OCI-LY1 (cell line): ENCODE measurements around the gene TMEM63B.

ENCODE experiments used
- H2AFZ ChIP-seq: fragments of 200-600 bp; sonication (generic), shearing (Covaris generic); 2 replicates; pipeline ENCODE4 v1.6.0; 2014; ENCODE audit warnings: antibody characterized with exemption, mild to moderate bottlenecking, low read length
- H3F3A ChIP-seq: fragments of 200-600 bp; sonication (generic), shearing (Covaris generic); 2 replicates; pipeline ENCODE4 v1.6.0; 2014; ENCODE audit warnings: mild to moderate bottlenecking, antibody characterized with exemption, low read length, moderate library complexity; ENCODE audit not compliant: insufficient read depth
- H3K27ac ChIP-seq: fragments of 200-600 bp; sonication (generic); 2 replicates; pipeline ENCODE4 v1.5.1; 2014; ENCODE audit warnings: low read length, mixed run types, mild to moderate bottlenecking, low read depth; ENCODE audit not compliant: poor library complexity, severe bottlenecking
- H3K27me3 ChIP-seq: fragments of 200-600 bp; sonication (generic); 2 replicates; pipeline ENCODE4 v1.6.0; 2014; ENCODE audit warnings: antibody characterized with exemption, mild to moderate bottlenecking, low read length, moderate library complexity; ENCODE audit not compliant: insufficient read depth
- H3K36me3 ChIP-seq: fragments of 200-600 bp; sonication (generic); 2 replicates; pipeline ENCODE4 v1.6.1; 2014; ENCODE audit warnings: mild to moderate bottlenecking, antibody characterized with exemption, low read length, moderate library complexity, mixed read lengths; ENCODE audit not compliant: insufficient read depth
- H3K4me1 ChIP-seq: fragments of 200-600 bp; sonication (generic); 2 replicates; pipeline ENCODE4 v1.5.1; 2014; ENCODE audit warnings: mild to moderate bottlenecking, low read length, moderate library complexity; ENCODE audit not compliant: insufficient read depth, severe bottlenecking
- H3K4me2 ChIP-seq: fragments of 200-600 bp; sonication (generic), shearing (Covaris generic); 2 replicates; pipeline ENCODE4 v1.6.1; 2014; ENCODE audit warnings: low read length
- H3K4me3 ChIP-seq: fragments of 200-600 bp; sonication (generic); 2 replicates; pipeline ENCODE4 v1.5.1; 2014; ENCODE audit warnings: low read length, low read depth, mild to moderate bottlenecking, mixed read lengths; ENCODE audit not compliant: poor library complexity, severe bottlenecking
- H3K79me2 ChIP-seq: fragments of 200-600 bp; shearing (Covaris generic); 2 replicates; pipeline ENCODE4 v1.6.1; 2016; ENCODE audit warnings: mixed run types, low read length, mixed read lengths; ENCODE audit not compliant: insufficient read depth
- H3K9ac ChIP-seq: fragments of 200-600 bp; sonication (generic), shearing (Covaris generic); 2 replicates; pipeline ENCODE4 v1.6.1; 2014; ENCODE audit warnings: mild to moderate bottlenecking, low read length, mixed read lengths
- H3K9me2 ChIP-seq: fragments of 200-600 bp; sonication (generic), shearing (Covaris generic); 2 replicates; pipeline ENCODE4 v1.6.1; 2014; ENCODE audit warnings: low read depth, mild to moderate bottlenecking, low read length, mixed read lengths
- H3K9me3 ChIP-seq: fragments of 200-600 bp; shearing (Covaris generic); 2 replicates; pipeline ENCODE4 v1.6.1; 2014; ENCODE audit warnings: low read length, mixed read lengths
- H4K20me1 ChIP-seq: fragments of 200-600 bp; sonication (generic), shearing (Covaris generic); 2 replicates; pipeline ENCODE4 v1.6.0; 2016; ENCODE audit warnings: mild to moderate bottlenecking, low read length; ENCODE audit not compliant: insufficient read depth
- CTCF ChIP-seq: fragments of 200-600 bp; sonication (generic), shearing (Covaris generic); IDR thresholded peaks from 2 replicates; pipeline ENCODE4 v1.5.1; 2017; ENCODE audit warnings: mild to moderate bottlenecking, antibody characterized with exemption, low read length, moderate library complexity, mixed read lengths
- EZH2 ChIP-seq: fragments of 200-600 bp; sonication (generic), shearing (Covaris generic); IDR thresholded peaks from 2 replicates; pipeline ENCODE4 v1.8.0; 2017; ENCODE audit warnings: borderline replicate concordance, mixed run types, mild to moderate bottlenecking, antibody characterized with exemption, low read length, moderate library complexity, mixed read lengths

The TMEM63B gene

DNA sequence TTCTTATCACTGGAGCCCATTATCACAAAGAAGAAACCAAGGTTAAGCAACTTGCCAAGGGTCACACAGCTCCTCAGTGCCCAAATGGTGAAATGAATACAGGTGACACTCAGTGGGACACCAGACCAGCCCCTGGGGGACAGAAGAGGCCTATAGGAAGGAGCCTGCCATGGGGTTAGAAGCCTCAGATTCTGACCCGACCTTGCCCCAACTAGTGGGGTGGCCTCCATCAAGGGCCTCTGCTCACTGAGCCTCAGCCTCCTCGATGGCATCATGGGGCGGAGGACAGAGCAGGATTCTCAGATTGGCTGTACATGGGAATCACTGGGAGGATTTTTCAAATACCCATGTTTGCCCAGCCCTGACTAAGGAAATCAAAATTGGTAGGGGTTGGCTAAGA lies 47.7 kb upstream of the TMEM63B start:
- no peaks in the 10 kb centered on the region for H3K79me2 ChIP-seq
- TF ChIP-seq EZH2 = no peak
- no peak for TF ChIP-seq CTCF
- no peak overlapping the region for H2AFZ ChIP-seq
- no peak overlapping the region for H3K4me3 ChIP-seq
- H4K20me1 ChIP-seq = no peaks in the 10 kb centered on the region
- H3K4me2 ChIP-seq = no peak overlapping the region
- no peaks in the 10 kb centered on the region for H3F3A ChIP-seq
- no peaks in the 10 kb centered on the region for H3K27me3 ChIP-seq
- peaks cover 92% of the 10 kb centered on the region for H3K4me1 ChIP-seq
- H3K9me3 ChIP-seq = no peaks in the 10 kb centered on the region
- H3K27ac ChIP-seq = no peak overlapping the region
- H3K9me2 ChIP-seq = no peaks in the 10 kb centered on the region
- H3K9ac ChIP-seq = no peak overlapping the region
- no peaks in the 10 kb centered on the region for H3K36me3 ChIP-seq

DNA sequence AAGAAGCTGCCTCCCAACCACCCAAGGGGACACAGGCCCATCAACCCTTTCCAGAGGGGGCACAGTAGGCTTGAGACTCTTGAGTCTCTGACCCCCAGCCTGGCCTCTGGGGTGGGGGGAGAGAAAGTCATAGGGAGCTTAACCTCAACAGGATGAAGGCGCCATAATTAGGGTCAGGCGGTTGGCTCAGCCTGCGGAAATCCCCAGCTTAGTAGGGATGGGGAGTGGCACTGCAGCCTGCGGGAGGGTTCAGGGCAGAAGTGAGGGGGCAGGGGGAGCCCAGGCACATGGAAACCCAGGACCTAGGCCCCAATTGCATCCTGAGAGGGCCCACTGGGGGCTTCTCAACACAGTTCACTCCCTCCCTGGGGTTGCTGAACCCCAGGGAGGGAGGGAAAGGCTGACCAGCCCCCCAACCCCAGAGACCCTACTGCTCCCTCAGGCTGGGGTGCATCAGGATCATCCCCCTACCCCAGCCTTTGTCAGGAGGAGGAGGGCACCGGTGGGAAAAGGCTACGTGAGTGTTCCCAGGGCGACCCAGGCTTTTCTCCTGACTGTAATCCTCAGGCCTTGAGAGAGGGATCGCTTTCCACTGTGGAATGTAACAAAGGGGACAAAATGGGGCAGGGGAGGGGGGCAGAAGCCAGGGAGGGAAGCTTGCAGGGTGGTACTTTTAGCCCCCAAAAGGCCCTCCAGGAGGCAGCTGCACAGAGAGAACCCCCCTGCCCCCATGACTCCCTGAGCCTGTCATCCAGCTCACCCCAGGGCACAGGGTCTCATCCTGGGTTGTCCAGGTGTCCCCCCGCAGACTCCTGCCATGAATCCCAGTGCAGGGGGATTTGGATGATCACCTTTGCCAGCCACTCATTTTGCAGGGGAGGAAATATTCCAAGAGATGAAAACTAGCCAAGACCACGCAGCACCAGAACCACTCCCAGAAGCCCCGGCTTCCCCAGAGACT lies 46.5 kb upstream of the TMEM63B start:
- H3K27me3 ChIP-seq = no peaks in the 10 kb centered on the region
- peaks cover 90% of the 10 kb centered on the region for H3K4me1 ChIP-seq
- H3K79me2 ChIP-seq = no peaks in the 10 kb centered on the region
- TF ChIP-seq EZH2 (no peak), CTCF (no peak)
- no peak overlapping the region for H3K4me3 ChIP-seq
- no peaks in the 10 kb centered on the region for H3K9me2 ChIP-seq
- no peak overlapping the region for H3K27ac ChIP-seq
- no peaks in the 10 kb centered on the region for H3K9me3 ChIP-seq
- H3K9ac ChIP-seq = no peak overlapping the region
- H3K4me2 ChIP-seq = no peak overlapping the region
- H3F3A ChIP-seq = no peaks in the 10 kb centered on the region
- H4K20me1 ChIP-seq = no peaks in the 10 kb centered on the region
- no peaks in the 10 kb centered on the region for H3K36me3 ChIP-seq
- H2AFZ ChIP-seq = no peak overlapping the region

DNA sequence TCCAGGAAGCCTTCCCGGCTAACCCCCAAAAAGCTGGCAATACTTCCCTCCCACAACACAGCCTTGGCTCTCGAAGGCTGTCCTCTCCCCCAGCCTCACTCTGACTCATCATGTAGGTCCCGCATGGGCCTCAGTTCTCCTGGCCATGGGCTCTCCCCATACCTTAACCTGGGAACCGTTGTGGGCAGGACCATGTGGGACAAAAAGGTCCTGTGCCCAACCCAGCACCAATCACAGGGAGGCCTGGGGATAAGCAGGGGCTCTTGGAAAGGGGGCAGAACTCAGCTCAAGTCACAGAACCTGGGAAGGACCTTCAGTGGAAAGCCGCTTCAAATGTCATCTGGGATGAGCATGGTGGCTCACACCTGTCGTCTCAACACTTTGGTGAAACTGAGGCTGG lies 45.6 kb upstream of the TMEM63B start:
- Histone ChIP-seq H3K27me3 (no peaks in the 10 kb centered on the region), H3K4me1 (peaks cover 83% of the 10 kb centered on the region), H3K9ac (no peak overlapping the region), H2AFZ (no peak overlapping the region), H3K79me2 (no peaks in the 10 kb centered on the region), H3K9me2 (no peaks in the 10 kb centered on the region), H3K4me3 (no peak overlapping the region), H3K4me2 (no peak overlapping the region), H3K9me3 (no peaks in the 10 kb centered on the region), H3K36me3 (no peaks in the 10 kb centered on the region), H4K20me1 (no peaks in the 10 kb centered on the region), H3F3A (no peaks in the 10 kb centered on the region), H3K27ac (no peak overlapping the region)
- TF ChIP-seq EZH2 (no peak), CTCF (no peak)
